ENCODE data around the gene DIAPH1. TPM values are rescaled to one million over a fixed set of nuclear protein-coding genes. Genes with fewer than 3 reads are reported as not detected.
A peak's percentile ranks its signal among the peaks of the same experiment; 100 is the strongest.

DIAPH1 gene
- total RNA-seq, 1 donor from 2014 or later, result 16.7 TPM

GRCh38 chr5:141504216-141504615 is 114.6 kb downstream of the DIAPH1 start:
- H3K27ac ChIP-seq (ENCODE audit: low read depth, low read length), result peak overlapping the region; percentile 6
- H3K9me3 ChIP-seq (ENCODE audit: control insufficient read depth in 3 of 3, low read length in 3 of 3), result no peaks in the 10 kb centered on the region
- no peak overlapping the region for H3K9ac ChIP-seq (ENCODE audit: low read depth in 1 of 3, low read length in 3 of 3)
- H3K4me1 ChIP-seq (ENCODE audit: control insufficient read depth in 3 of 3, insufficient read depth in 3 of 3, low read length in 3 of 3), result peaks cover 25 to 32% (median 27%) of the 10 kb centered on the region in 3 donors
- no peak overlapping the region for H3K4me3 ChIP-seq (ENCODE audit: low read length in 3 of 3)
- H3K36me3 ChIP-seq (ENCODE audit: control insufficient read depth in 3 of 3, insufficient read depth in 3 of 3, low read length in 3 of 3), result peaks cover 10 to 14% (median 11%) of the 10 kb centered on the region in 3 donors
- no peaks in the 10 kb centered on the region for H3K27me3 ChIP-seq (ENCODE audit: control insufficient read depth in 3 of 3, insufficient read depth in 3 of 3, low read length in 3 of 3)

GRCh38 chr5:141503681-141504080 is 115.1 kb downstream of the DIAPH1 start:
- peaks cover 12 to 14% (median 13%) of the 10 kb centered on the region in 3 donors for H3K36me3 ChIP-seq (ENCODE audit: control insufficient read depth in 3 of 3, insufficient read depth in 3 of 3, low read length in 3 of 3)
- H3K4me3 ChIP-seq (ENCODE audit: low read length in 3 of 3), result no peak overlapping the region
- H3K9ac ChIP-seq (ENCODE audit: low read depth in 1 of 3, low read length in 3 of 3), result no peak overlapping the region
- H3K27me3 ChIP-seq (ENCODE audit: control insufficient read depth in 3 of 3, insufficient read depth in 3 of 3, low read length in 3 of 3), result no peaks in the 10 kb centered on the region
- H3K9me3 ChIP-seq (ENCODE audit: control insufficient read depth in 3 of 3, low read length in 3 of 3), result no peaks in the 10 kb centered on the region
- peaks cover 22 to 29% (median 24%) of the 10 kb centered on the region in 3 donors for H3K4me1 ChIP-seq (ENCODE audit: control insufficient read depth in 3 of 3, insufficient read depth in 3 of 3, low read length in 3 of 3)
- no peak overlapping the region for H3K27ac ChIP-seq (ENCODE audit: low read depth, low read length)

GRCh38 chr5:141501761-141502160 is 117.0 kb downstream of the DIAPH1 start:
- Histone ChIP-seq H3K4me3 (ENCODE audit: low read length in 3 of 3) (no peak overlapping the region), H3K9ac (ENCODE audit: low read depth in 1 of 3, low read length in 3 of 3) (no peak overlapping the region), H3K36me3 (ENCODE audit: control insufficient read depth in 3 of 3, insufficient read depth in 3 of 3, low read length in 3 of 3) (peaks cover 13 to 15% (median 14%) of the 10 kb centered on the region in 3 donors), H3K27me3 (ENCODE audit: control insufficient read depth in 3 of 3, insufficient read depth in 3 of 3, low read length in 3 of 3) (no peaks in the 10 kb centered on the region), H3K27ac (ENCODE audit: low read depth, low read length) (no peak overlapping the region), H3K4me1 (ENCODE audit: control insufficient read depth in 3 of 3, insufficient read depth in 3 of 3, low read length in 3 of 3) (peaks cover 4 to 10% (median 6%) of the 10 kb centered on the region in 3 donors), H3K9me3 (ENCODE audit: control insufficient read depth in 3 of 3, low read length in 3 of 3) (no peaks in the 10 kb centered on the region)

GRCh38 chr5:141496038-141496437 is 122.8 kb downstream of the DIAPH1 start:
- no peak overlapping the region for H3K27ac ChIP-seq (ENCODE audit: low read depth, low read length)
- no peaks in the 10 kb centered on the region for H3K9me3 ChIP-seq (ENCODE audit: control insufficient read depth in 3 of 3, low read length in 3 of 3)
- H3K4me1 ChIP-seq (ENCODE audit: control insufficient read depth in 3 of 3, insufficient read depth in 3 of 3, low read length in 3 of 3), result peaks cover 14 to 18% (median 15%) of the 10 kb centered on the region in 3 donors
- no peak overlapping the region for H3K4me3 ChIP-seq (ENCODE audit: low read length in 3 of 3)
- H3K9ac ChIP-seq (ENCODE audit: low read depth in 1 of 3, low read length in 3 of 3), result no peak overlapping the region
- no peaks in the 10 kb centered on the region for H3K27me3 ChIP-seq (ENCODE audit: control insufficient read depth in 3 of 3, insufficient read depth in 3 of 3, low read length in 3 of 3)
- H3K36me3 ChIP-seq (ENCODE audit: control insufficient read depth in 3 of 3, insufficient read depth in 3 of 3, low read length in 3 of 3), result peaks cover 5 to 18% (median 11%) of the 10 kb centered on the region in 3 donors

GRCh38 chr5:141495453-141495811 is 123.4 kb downstream of the DIAPH1 start:
- Histone ChIP-seq H3K9ac (ENCODE audit: low read depth in 1 of 3, low read length in 3 of 3) (no peak overlapping the region), H3K4me1 (ENCODE audit: control insufficient read depth in 3 of 3, insufficient read depth in 3 of 3, low read length in 3 of 3) (peaks cover 14 to 18% (median 15%) of the 10 kb centered on the region in 3 donors), H3K27me3 (ENCODE audit: control insufficient read depth in 3 of 3, insufficient read depth in 3 of 3, low read length in 3 of 3) (peaks cover 0 to 2% (median 0%) of the 10 kb centered on the region in 3 donors), H3K36me3 (ENCODE audit: control insufficient read depth in 3 of 3, insufficient read depth in 3 of 3, low read length in 3 of 3) (peaks cover 5 to 20% (median 13%) of the 10 kb centered on the region in 3 donors), H3K9me3 (ENCODE audit: control insufficient read depth in 3 of 3, low read length in 3 of 3) (no peaks in the 10 kb centered on the region), H3K27ac (ENCODE audit: low read depth, low read length) (no peak overlapping the region), H3K4me3 (ENCODE audit: low read length in 3 of 3) (no peak overlapping the region)

GRCh38 chr5:141494761-141495452 is 123.9 kb downstream of the DIAPH1 start:
- Histone ChIP-seq H3K27ac (ENCODE audit: low read depth, low read length) (no peak overlapping the region), H3K4me3 (ENCODE audit: low read length in 3 of 3) (no peak overlapping the region), H3K9me3 (ENCODE audit: control insufficient read depth in 3 of 3, low read length in 3 of 3) (no peaks in the 10 kb centered on the region), H3K36me3 (ENCODE audit: control insufficient read depth in 3 of 3, insufficient read depth in 3 of 3, low read length in 3 of 3) (peaks cover 5 to 22% (median 18%) of the 10 kb centered on the region in 3 donors), H3K9ac (ENCODE audit: low read depth in 1 of 3, low read length in 3 of 3) (peak overlapping the region in 1 of 3 donors; percentile 8), H3K27me3 (ENCODE audit: control insufficient read depth in 3 of 3, insufficient read depth in 3 of 3, low read length in 3 of 3) (peaks cover 0 to 2% (median 0%) of the 10 kb centered on the region in 3 donors), H3K4me1 (ENCODE audit: control insufficient read depth in 3 of 3, insufficient read depth in 3 of 3, low read length in 3 of 3) (peaks cover 14 to 18% (median 15%) of the 10 kb centered on the region in 3 donors)

GRCh38 chr5:141493500-141494422 is 125.0 kb downstream of the DIAPH1 start:
- Histone ChIP-seq H3K9ac (ENCODE audit: low read depth in 1 of 3, low read length in 3 of 3) (peak overlapping the region in 2 of 3 donors; percentile 10 to 11), H3K4me3 (ENCODE audit: low read length in 3 of 3) (no peak overlapping the region), H3K27ac (ENCODE audit: low read depth, low read length) (peak overlapping the region; percentile 13), H3K9me3 (ENCODE audit: control insufficient read depth in 3 of 3, low read length in 3 of 3) (no peaks in the 10 kb centered on the region), H3K27me3 (ENCODE audit: control insufficient read depth in 3 of 3, insufficient read depth in 3 of 3, low read length in 3 of 3) (peaks cover 0 to 2% (median 0%) of the 10 kb centered on the region in 3 donors), H3K36me3 (ENCODE audit: control insufficient read depth in 3 of 3, insufficient read depth in 3 of 3, low read length in 3 of 3) (peaks cover 3 to 22% (median 18%) of the 10 kb centered on the region in 3 donors), H3K4me1 (ENCODE audit: control insufficient read depth in 3 of 3, insufficient read depth in 3 of 3, low read length in 3 of 3) (peaks cover 14 to 18% (median 15%) of the 10 kb centered on the region in 3 donors)

GRCh38 chr5:141492168-141492885 is 126.5 kb downstream of the DIAPH1 start:
- H3K9ac ChIP-seq (ENCODE audit: low read depth in 1 of 3, low read length in 3 of 3), result no peak overlapping the region
- H3K27me3 ChIP-seq (ENCODE audit: control insufficient read depth in 3 of 3, insufficient read depth in 3 of 3, low read length in 3 of 3), result peaks cover 0 to 2% (median 0%) of the 10 kb centered on the region in 3 donors
- H3K27ac ChIP-seq (ENCODE audit: low read depth, low read length), result no peak overlapping the region
- peaks cover 3 to 22% (median 18%) of the 10 kb centered on the region in 3 donors for H3K36me3 ChIP-seq (ENCODE audit: control insufficient read depth in 3 of 3, insufficient read depth in 3 of 3, low read length in 3 of 3)
- H3K4me3 ChIP-seq (ENCODE audit: low read length in 3 of 3), result no peak overlapping the region
- H3K9me3 ChIP-seq (ENCODE audit: control insufficient read depth in 3 of 3, low read length in 3 of 3), result no peaks in the 10 kb centered on the region
- peaks cover 14 to 22% (median 15%) of the 10 kb centered on the region in 3 donors for H3K4me1 ChIP-seq (ENCODE audit: control insufficient read depth in 3 of 3, insufficient read depth in 3 of 3, low read length in 3 of 3)

GRCh38 chr5:141491323-141492167 is 127.3 kb downstream of the DIAPH1 start:
- H3K9ac ChIP-seq (ENCODE audit: low read depth in 1 of 3, low read length in 3 of 3), result no peak overlapping the region
- H3K9me3 ChIP-seq (ENCODE audit: control insufficient read depth in 3 of 3, low read length in 3 of 3), result no peaks in the 10 kb centered on the region
- peaks cover 17 to 30% (median 22%) of the 10 kb centered on the region in 3 donors for H3K4me1 ChIP-seq (ENCODE audit: control insufficient read depth in 3 of 3, insufficient read depth in 3 of 3, low read length in 3 of 3)
- peaks cover 11 to 25% (median 19%) of the 10 kb centered on the region in 3 donors for H3K36me3 ChIP-seq (ENCODE audit: control insufficient read depth in 3 of 3, insufficient read depth in 3 of 3, low read length in 3 of 3)
- H3K27ac ChIP-seq (ENCODE audit: low read depth, low read length), result no peak overlapping the region
- no peak overlapping the region for H3K4me3 ChIP-seq (ENCODE audit: low read length in 3 of 3)
- peaks cover 0 to 2% (median 0%) of the 10 kb centered on the region in 3 donors for H3K27me3 ChIP-seq (ENCODE audit: control insufficient read depth in 3 of 3, insufficient read depth in 3 of 3, low read length in 3 of 3)
